GM23338 (cell line): Measurements from ENCODE around the gene SFTPB. TPM values are rescaled to one million over a fixed set of nuclear protein-coding genes. Genes with fewer than 3 reads are reported as not detected.

Experiments used
- ATAC-seq: fragments of 200-7000 bp; cut with Tn5 transposase; 3 replicates; pipeline ENCODE4 v1.9.1; 2020
- DNase-seq: peaks from one replicate; pipeline ENCODE4 v3.0.0-alpha.2; 2015; ENCODE audit warnings: low spot score
- H2AFZ ChIP-seq: fragments of 200-600 bp; sonication (generic); 2 replicates; pipeline ENCODE4 v1.8.0; 2016; ENCODE audit warnings: antibody characterized with exemption, mild to moderate bottlenecking, moderate library complexity
- H3F3A ChIP-seq: fragments of 200-600 bp; sonication (generic); replicated peaks from 2 replicates; pipeline ENCODE4 v1.8.0; 2017; ENCODE audit warnings: antibody characterized with exemption, mixed run types, low read depth
- H3K27ac ChIP-seq: fragments of 200-600 bp; sonication (generic); 2 replicates; pipeline ENCODE4 v1.6.1; 2016; ENCODE audit warnings: low read depth
- H3K27me3 ChIP-seq: fragments of 200-600 bp; sonication (generic); 2 replicates; pipeline ENCODE4 v1.8.0; 2016; ENCODE audit warnings: mild to moderate bottlenecking, mixed run types, moderate library complexity; ENCODE audit not compliant: insufficient read depth
- H3K36me3 ChIP-seq: fragments of 200-600 bp; sonication (generic); 2 replicates; pipeline ENCODE4 v1.8.0; 2016; ENCODE audit warnings: mild to moderate bottlenecking; ENCODE audit not compliant: insufficient read depth
- H3K4me1 ChIP-seq: fragments of 200-600 bp; sonication (generic); 2 replicates; pipeline ENCODE4 v1.8.0; 2016; ENCODE audit warnings: mild to moderate bottlenecking, moderate library complexity; ENCODE audit not compliant: insufficient read depth
- H3K4me2 ChIP-seq: fragments of 200-600 bp; sonication (generic); 2 replicates; pipeline ENCODE4 v1.7.1; 2017; ENCODE audit warnings: mixed run types
- H3K4me3 ChIP-seq: fragments of 200-600 bp; sonication (generic); 2 replicates; pipeline ENCODE4 v1.6.1; 2016; ENCODE audit warnings: mixed run types
- H3K79me2 ChIP-seq: fragments of 200-600 bp; sonication (generic); replicated peaks from 2 replicates; pipeline ENCODE4 v1.8.0; 2017; ENCODE audit warnings: mild to moderate bottlenecking; ENCODE audit not compliant: insufficient read depth
- H3K9me2 ChIP-seq: fragments of 200-600 bp; sonication (generic); 2 replicates; pipeline ENCODE4 v1.8.0; 2017; ENCODE audit not compliant: insufficient read depth
- H4K20me1 ChIP-seq: fragments of 200-600 bp; sonication (generic); replicated peaks from 2 replicates; pipeline ENCODE4 v1.8.0; 2017; ENCODE audit warnings: mild to moderate bottlenecking; ENCODE audit not compliant: insufficient read depth
- H3K27ac Mint-ChIP-seq: 2 replicates; pipeline ENCODE4 v1.8.0; 2020; ENCODE audit warnings: inconsistent platforms, mild to moderate bottlenecking, moderate library complexity, mixed read lengths
- H3K27me3 Mint-ChIP-seq: 3 replicates; pipeline ENCODE4 v1.8.0; 2022; ENCODE audit warnings: low read depth, mild to moderate bottlenecking, moderate library complexity, mixed read lengths, inconsistent platforms; ENCODE audit not compliant: insufficient read depth, poor library complexity
- H3K36me3 Mint-ChIP-seq: 3 replicates; pipeline ENCODE4 v1.8.0; 2021; ENCODE audit warnings: low read depth, mild to moderate bottlenecking, inconsistent platforms, moderate library complexity, mixed read lengths
- H3K4me1 Mint-ChIP-seq: 3 replicates; pipeline ENCODE4 v1.8.0; 2020; ENCODE audit warnings: mild to moderate bottlenecking, inconsistent platforms, mixed read lengths
- H3K4me3 Mint-ChIP-seq: 3 replicates; pipeline ENCODE4 v1.8.0; 2021; ENCODE audit warnings: moderate library complexity, mild to moderate bottlenecking, inconsistent platforms, mixed read lengths
- H3K9me3 Mint-ChIP-seq: 3 replicates; pipeline ENCODE4 v1.8.0; 2020; ENCODE audit warnings: moderate library complexity, mild to moderate bottlenecking, inconsistent platforms, mixed read lengths
- CREB1 ChIP-seq: fragments of 250-450 bp; sonication (Bioruptor Pico); IDR thresholded peaks from 2 replicates; pipeline ENCODE4 v1.5.0; 2020; ENCODE audit warnings: low read depth, mild to moderate bottlenecking, moderate library complexity
- EZH2 ChIP-seq: fragments of 200-600 bp; sonication (generic); IDR thresholded peaks from one replicate; pipeline ENCODE4 v1.8.0; 2017; ENCODE audit warnings: antibody characterized with exemption, mild to moderate bottlenecking, low read depth; ENCODE audit not compliant: unreplicated experiment
- EZH2phosphoT487 ChIP-seq: fragments of 200-600 bp; sonication (generic); IDR thresholded peaks from one replicate; pipeline ENCODE4 v1.8.1; 2018; ENCODE audit warnings: antibody characterized with exemption; ENCODE audit not compliant: unreplicated experiment
- JUNB ChIP-seq: IDR thresholded peaks from one replicate; pipeline ENCODE4 v1.6.1; 2016; ENCODE audit warnings: antibody characterized with exemption; ENCODE audit not compliant: unreplicated experiment
- NANOG ChIP-seq: IDR thresholded peaks from 2 replicates; pipeline ENCODE4 v1.6.1; 2016; ENCODE audit warnings: antibody characterized with exemption, borderline replicate concordance
- POLR2AphosphoS5 ChIP-seq: IDR thresholded peaks from 2 replicates; pipeline ENCODE4 v1.6.1; 2016; ENCODE audit warnings: antibody characterized with exemption, low read depth
- REST ChIP-seq: IDR thresholded peaks from one replicate; pipeline ENCODE4 v1.6.1; 2018; ENCODE audit warnings: antibody characterized with exemption; ENCODE audit not compliant: unreplicated experiment
- STAT1 ChIP-seq: IDR thresholded peaks from one replicate; pipeline ENCODE4 v1.6.1; 2016; ENCODE audit warnings: antibody characterized with exemption; ENCODE audit not compliant: unreplicated experiment
- ZNF114 ChIP-seq: fragments of 250-450 bp; sonication (Bioruptor Pico); IDR thresholded peaks from 2 replicates; pipeline ENCODE4 v1.5.0; 2020; ENCODE audit warnings: mild to moderate bottlenecking, moderate library complexity
- ZNF331 ChIP-seq: fragments of 250-450 bp; sonication (Bioruptor Pico); IDR thresholded peaks from 2 replicates; pipeline ENCODE4 v1.5.0; 2020; ENCODE audit warnings: low read depth, mild to moderate bottlenecking, moderate library complexity
- ZNF462 ChIP-seq: fragments of 250-450 bp; sonication (Bioruptor Pico); IDR thresholded peaks from 2 replicates; pipeline ENCODE4 v1.5.0; 2020; ENCODE audit warnings: mild to moderate bottlenecking, moderate library complexity
- polyA plus RNA-seq: library from polyadenylated mRNA; unstranded; fragments of >200 nt; fragmentation: Nextera tagmentation; extraction: Ambion mirVana; gene quantifications from 2 replicates; pipeline ENCODE4 v1.2.1, GENCODE V29; 2016
- total RNA-seq: library from RNA; depleted of rRNA; stranded (reverse); fragments of >200 nt; shearing (Covaris generic); gene quantifications from 2 replicates; pipeline ENCODE4 v1.2.3, GENCODE V29; 2014
- TF ChIP-seq, protein P1 (sequence below), 2 experiments: fragments of 200-600 bp in 1 of 2; sonication (generic) in 1 of 2; conservative IDR thresholded peaks; 2 replicates each; pipeline versions ENCODE4 v1.5.1 to v1.6.1; 2016 to 2017; ENCODE audit warnings: antibody characterized with exemption in 2 of 2, low read depth in 2 of 2, mild to moderate bottlenecking in 2 of 2, moderate library complexity in 1 of 2

SFTPB gene
- total and polyA plus RNA-seq, 2 experiments from 2014 or later = 0.06 TPM; not detected in 1

GRCh38 chr2:85706599-85707296, 38.7 kb upstream of the SFTPB start:
- Histone ChIP-seq H3K4me2 (no peak overlapping the region), H3K27ac (no peak overlapping the region)
- peak; percentile 50 for ATAC-seq

More at GRCh38 chr2:85706599-85707296, 38.7 kb upstream of the SFTPB start:
- Histone ChIP-seq H3K27me3 (peaks cover 6% of the 10 kb centered on the region; the same call in 1 of the 2 replicates), H3K79me2 (no peaks in the 10 kb centered on the region), H2AFZ (peak overlapping the region; percentile 34; the same call in 1 of the 2 replicates), H3K4me3 (no peak overlapping the region), H3F3A (no peaks in the 10 kb centered on the region), H3K36me3 (no peaks in the 10 kb centered on the region), H4K20me1 (no peaks in the 10 kb centered on the region), H3K9me2 (no peaks in the 10 kb centered on the region), H3K4me1 (peaks cover 14% of the 10 kb centered on the region)
- peaks cover 15% of the 10 kb centered on the region for H3K27me3 Mint-ChIP-seq
- no peaks in the 10 kb centered on the region for H3K36me3 Mint-ChIP-seq
- H3K4me3 Mint-ChIP-seq = no peak overlapping the region
- H3K4me1 Mint-ChIP-seq = peaks cover 31% of the 10 kb centered on the region
- TF ChIP-seq NANOG (no peak), EZH2phosphoT487 (no peak), ZNF331 (CRISPR knock-in tag) (no peak), JUNB (no peak), STAT1 (no peak), EZH2 (no peak), ZNF462 (CRISPR knock-in tag) (no peak), POLR2AphosphoS5 (no peak), CREB1 (CRISPR knock-in tag) (no peak), ZNF114 (CRISPR knock-in tag) (no peak), REST (no peak)
- TF ChIP-seq, protein P1, sequence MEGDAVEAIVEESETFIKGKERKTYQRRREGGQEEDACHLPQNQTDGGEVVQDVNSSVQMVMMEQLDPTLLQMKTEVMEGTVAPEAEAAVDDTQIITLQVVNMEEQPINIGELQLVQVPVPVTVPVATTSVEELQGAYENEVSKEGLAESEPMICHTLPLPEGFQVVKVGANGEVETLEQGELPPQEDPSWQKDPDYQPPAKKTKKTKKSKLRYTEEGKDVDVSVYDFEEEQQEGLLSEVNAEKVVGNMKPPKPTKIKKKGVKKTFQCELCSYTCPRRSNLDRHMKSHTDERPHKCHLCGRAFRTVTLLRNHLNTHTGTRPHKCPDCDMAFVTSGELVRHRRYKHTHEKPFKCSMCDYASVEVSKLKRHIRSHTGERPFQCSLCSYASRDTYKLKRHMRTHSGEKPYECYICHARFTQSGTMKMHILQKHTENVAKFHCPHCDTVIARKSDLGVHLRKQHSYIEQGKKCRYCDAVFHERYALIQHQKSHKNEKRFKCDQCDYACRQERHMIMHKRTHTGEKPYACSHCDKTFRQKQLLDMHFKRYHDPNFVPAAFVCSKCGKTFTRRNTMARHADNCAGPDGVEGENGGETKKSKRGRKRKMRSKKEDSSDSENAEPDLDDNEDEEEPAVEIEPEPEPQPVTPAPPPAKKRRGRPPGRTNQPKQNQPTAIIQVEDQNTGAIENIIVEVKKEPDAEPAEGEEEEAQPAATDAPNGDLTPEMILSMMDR (conservative IDR thresholded peaks at IDR 0.05; ENCODE audit: low read depth in 2 of 2) = no peak
- DNase-seq = no peak
- H3K27ac Mint-ChIP-seq = no peak overlapping the region
- H3K9me3 Mint-ChIP-seq = no peaks in the 10 kb centered on the region
